PC-3 (cell line): ENCODE measurements around the gene SPATC1L.

Experiments used
- CTCF ChIP-seq: fragments of 300-600 bp; sonication (generic); conservative IDR thresholded peaks from 2 replicates; pipeline ENCODE4 v1.5.1; 2017; ENCODE audit warnings: antibody characterized with exemption, low read depth, mild to moderate bottlenecking, low read length
- EZH2 ChIP-seq: fragments of 300-600 bp; sonication (generic); IDR thresholded peaks from one replicate; pipeline ENCODE4 v1.6.1; 2017; ENCODE audit warnings: antibody characterized with exemption, mild to moderate bottlenecking, low read length; ENCODE audit not compliant: unreplicated experiment
- EZH2phosphoT487 ChIP-seq: fragments of 300-600 bp; sonication (generic); IDR thresholded peaks from 2 replicates; pipeline ENCODE4 v1.6.1; 2018; ENCODE audit warnings: mild to moderate bottlenecking, antibody characterized with exemption, low read length, borderline replicate concordance

GRCh38 chr21:46128106-46128932 lies 55.9 kb downstream of the SPATC1L start:
- TF ChIP-seq CTCF (no peak), EZH2 (no peak), EZH2phosphoT487 (no peak)
